Measurements from ENCODE around the gene CCL19.

Gene CCL19

DNA sequence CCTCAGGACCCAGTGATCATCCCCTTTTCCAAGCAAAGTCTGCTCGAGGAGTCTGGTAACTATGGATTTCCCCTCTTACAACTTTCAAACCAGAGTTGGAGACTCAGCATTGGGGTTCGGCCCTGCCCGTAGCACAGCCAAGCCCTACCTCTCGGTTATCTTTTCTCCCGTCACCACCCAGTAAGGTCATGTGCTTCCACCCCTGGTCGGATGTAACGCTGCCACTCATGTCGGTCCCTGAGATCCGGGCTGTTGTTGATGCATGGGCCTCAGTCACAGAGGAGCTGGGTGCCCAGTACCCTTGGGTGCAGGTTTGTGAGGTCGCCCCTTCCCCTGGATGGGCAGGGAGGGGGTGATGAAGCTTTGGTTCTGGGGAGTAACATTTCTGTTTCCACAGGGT, 43.4 kb downstream of the CCL19 start:
- Histone ChIP-seq H3K27me3 (peaks cover 10% of the 10 kb centered on the region), H3K9me3 (no peaks in the 10 kb centered on the region), H3K27ac (no peak overlapping the region), H3K36me3 (peaks cover 23% of the 10 kb centered on the region), H3K4me1 (ENCODE audit: control insufficient read depth in 1 of 2, insufficient read depth in 1 of 2, low read depth in 1 of 2, low read length in 1 of 2) (peaks cover 21 to 30% of the 10 kb centered on the region in 2 experiments), H3K4me3 (ENCODE audit: low read depth in 1 of 2, low read length in 1 of 2) (peak overlapping the region in 1 of 2 experiments; percentile 84)
- TF ChIP-seq, protein P1, sequence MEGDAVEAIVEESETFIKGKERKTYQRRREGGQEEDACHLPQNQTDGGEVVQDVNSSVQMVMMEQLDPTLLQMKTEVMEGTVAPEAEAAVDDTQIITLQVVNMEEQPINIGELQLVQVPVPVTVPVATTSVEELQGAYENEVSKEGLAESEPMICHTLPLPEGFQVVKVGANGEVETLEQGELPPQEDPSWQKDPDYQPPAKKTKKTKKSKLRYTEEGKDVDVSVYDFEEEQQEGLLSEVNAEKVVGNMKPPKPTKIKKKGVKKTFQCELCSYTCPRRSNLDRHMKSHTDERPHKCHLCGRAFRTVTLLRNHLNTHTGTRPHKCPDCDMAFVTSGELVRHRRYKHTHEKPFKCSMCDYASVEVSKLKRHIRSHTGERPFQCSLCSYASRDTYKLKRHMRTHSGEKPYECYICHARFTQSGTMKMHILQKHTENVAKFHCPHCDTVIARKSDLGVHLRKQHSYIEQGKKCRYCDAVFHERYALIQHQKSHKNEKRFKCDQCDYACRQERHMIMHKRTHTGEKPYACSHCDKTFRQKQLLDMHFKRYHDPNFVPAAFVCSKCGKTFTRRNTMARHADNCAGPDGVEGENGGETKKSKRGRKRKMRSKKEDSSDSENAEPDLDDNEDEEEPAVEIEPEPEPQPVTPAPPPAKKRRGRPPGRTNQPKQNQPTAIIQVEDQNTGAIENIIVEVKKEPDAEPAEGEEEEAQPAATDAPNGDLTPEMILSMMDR (IDR thresholded peaks at IDR 0.05), result no peak

GRCh38 chr9:34647084-34647403, 44.0 kb downstream of the CCL19 start:
- H3K4me3 ChIP-seq (ENCODE audit: low read depth in 1 of 2, low read length in 1 of 2), result peak overlapping the region; percentile 84 to 89
- H3K9me3 ChIP-seq, result no peaks in the 10 kb centered on the region
- H3K27ac ChIP-seq, result peak overlapping the region; percentile 81
- H3K36me3 ChIP-seq, result peaks cover 23% of the 10 kb centered on the region
- H3K27me3 ChIP-seq, result peaks cover 3% of the 10 kb centered on the region
- TF ChIP-seq, protein P1 (IDR thresholded peaks at IDR 0.05), result no peak
- H3K4me1 ChIP-seq (ENCODE audit: control insufficient read depth in 1 of 2, insufficient read depth in 1 of 2, low read depth in 1 of 2, low read length in 1 of 2), result peaks cover 19 to 25% of the 10 kb centered on the region in 2 experiments

DNA sequence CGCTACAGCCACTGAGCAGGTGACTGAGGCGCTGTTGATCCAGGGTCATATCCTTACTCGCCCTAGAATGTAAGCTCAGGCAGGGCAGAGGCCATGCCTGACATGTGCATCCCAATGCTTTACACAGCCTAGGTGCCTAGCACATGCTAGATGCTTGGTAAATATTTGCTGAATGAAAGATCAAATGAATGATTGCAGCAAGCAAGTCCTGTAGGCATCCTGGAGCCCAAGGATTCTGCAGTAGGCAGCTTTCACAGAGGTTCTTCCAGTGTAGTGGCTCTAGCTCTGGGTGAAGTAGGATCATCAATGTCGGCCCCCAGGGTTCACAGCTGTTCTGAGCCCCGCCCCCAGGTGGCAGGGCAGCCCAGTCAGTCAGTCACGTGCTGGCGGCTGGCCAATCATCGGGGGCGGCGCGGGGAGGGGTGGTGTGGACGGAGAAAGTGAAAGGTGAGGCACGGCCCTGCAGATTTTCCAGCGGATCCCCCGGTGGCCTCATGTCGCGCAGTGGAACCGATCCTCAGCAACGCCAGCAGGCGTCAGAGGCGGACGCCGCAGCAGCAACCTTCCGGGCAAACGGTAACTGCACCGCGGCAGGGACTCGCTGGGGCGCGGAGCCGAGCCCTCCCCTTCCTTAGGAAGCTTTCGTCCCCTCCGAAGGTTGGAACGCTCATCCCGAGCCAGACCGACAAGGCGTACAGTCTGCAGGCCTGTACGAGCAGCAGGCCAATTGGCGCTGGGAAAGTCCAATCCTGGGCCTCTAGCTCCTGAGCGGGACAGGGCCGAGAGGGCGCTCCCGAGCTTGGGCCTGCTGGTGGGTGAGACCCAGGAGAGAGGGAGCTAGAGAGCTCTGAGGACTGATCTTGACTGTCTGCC, 44.6 kb downstream of the CCL19 start, which contains the start of gene GALT:
GALT (plus strand) TSS at position 465 of the 873 bp plus-strand sequence; CDS start at position 495, 30 bp downstream.
- peak within 1 kb of the TSS; percentile 84 to 89 for H3K4me3 ChIP-seq (ENCODE audit: low read depth in 1 of 2, low read length in 1 of 2)
- TF ChIP-seq, protein P1 (IDR thresholded peaks at IDR 0.05), result peak; percentile 61
- no peaks in the 10 kb centered on the region for H3K9me3 ChIP-seq
- H3K27me3 ChIP-seq, result no peaks in the 10 kb centered on the region
- H3K27ac ChIP-seq, result peak within 1 kb of the TSS; percentile 81
- peaks cover 23% of the 10 kb centered on the region for H3K36me3 ChIP-seq
- peaks cover 15 to 22% of the 10 kb centered on the region in 2 experiments for H3K4me1 ChIP-seq (ENCODE audit: control insufficient read depth in 1 of 2, insufficient read depth in 1 of 2, low read depth in 1 of 2, low read length in 1 of 2)

- Histone ChIP-seq H3K9me3 (no peaks in the 10 kb centered on the region), H3K27ac (no peak overlapping the region), H3K36me3 (peaks cover 15% of the 10 kb centered on the region), H3K4me1 (ENCODE audit: control insufficient read depth in 1 of 2, insufficient read depth in 1 of 2, low read depth in 1 of 2, low read length in 1 of 2) (peaks cover 15 to 22% of the 10 kb centered on the region in 2 experiments), H3K27me3 (no peaks in the 10 kb centered on the region), H3K4me3 (ENCODE audit: low read depth in 1 of 2, low read length in 1 of 2) (no peak overlapping the region)
- TF ChIP-seq, protein P1 (IDR thresholded peaks at IDR 0.05), result no peak
Observed at GRCh38 chr9:34644766-34645314, 46.2 kb downstream of the CCL19 start.

DNA sequence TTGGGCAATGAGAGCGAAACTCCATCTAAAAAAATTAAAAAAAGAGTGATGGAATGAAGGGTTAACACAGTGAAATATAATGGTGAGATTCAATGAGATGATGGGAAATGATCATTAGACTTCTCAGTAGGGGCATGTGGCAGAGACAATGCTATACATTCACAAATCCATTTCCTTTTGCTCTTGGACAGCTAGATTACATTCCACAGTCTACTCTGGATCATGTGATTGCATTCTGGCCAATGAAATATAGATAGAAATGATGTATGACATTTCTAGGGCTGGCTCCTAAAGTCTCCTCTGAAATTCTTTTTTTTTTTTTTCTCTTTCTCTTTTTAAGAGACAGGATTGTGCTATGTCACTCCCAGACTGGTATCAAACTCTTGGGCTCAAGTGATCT, 48.4 kb downstream of the CCL19 start:
- Histone ChIP-seq H3K27me3 (no peaks in the 10 kb centered on the region), H3K36me3 (no peaks in the 10 kb centered on the region), H3K27ac (no peak overlapping the region), H3K4me1 (ENCODE audit: control insufficient read depth in 1 of 2, insufficient read depth in 1 of 2, low read depth in 1 of 2, low read length in 1 of 2) (peaks cover 21 to 25% of the 10 kb centered on the region in 2 experiments), H3K9me3 (no peaks in the 10 kb centered on the region), H3K4me3 (ENCODE audit: low read depth in 1 of 2, low read length in 1 of 2) (no peak overlapping the region)
- TF ChIP-seq, protein P1 (IDR thresholded peaks at IDR 0.05), result no peak

Measured in neutrophil (primary cell).